SKM-1 treated with dmso at 0.1 percent for 144 hours (cell line): Measurements from ENCODE around the gene AGAP1.

Experiments
- DNase-seq: peaks from one replicate; lab custom pipeline; 2025; ENCODE audit not compliant: unreplicated experiment; lab: John Stamatoyannopoulos, UW

Gene AGAP1

DNA sequence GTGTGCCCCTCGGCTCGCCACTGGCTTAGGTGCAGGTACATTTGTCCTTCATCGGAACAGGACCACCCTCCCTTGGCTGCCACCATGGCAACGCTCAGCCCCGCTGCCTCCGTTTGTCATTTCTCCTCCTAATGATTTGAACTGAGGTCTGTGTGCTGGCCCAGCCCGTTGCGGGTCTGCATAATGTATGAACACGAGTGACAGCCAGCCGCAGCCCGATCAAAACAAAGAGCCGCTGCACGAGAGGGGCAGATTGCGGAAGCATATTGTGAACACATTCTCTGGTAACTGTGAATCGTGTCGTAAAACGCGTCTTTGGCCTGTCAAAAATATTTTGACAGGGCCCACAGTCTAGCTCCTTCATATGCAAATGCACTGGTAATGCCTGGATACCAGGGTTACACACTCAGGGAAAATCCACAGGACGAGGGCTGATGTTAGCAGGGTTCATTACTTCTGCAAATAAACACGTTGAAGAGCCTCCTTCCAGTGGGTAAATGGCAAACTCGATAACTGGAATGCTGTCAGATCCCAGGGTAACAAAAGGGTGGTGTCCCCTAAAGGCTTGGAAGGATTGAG, 137.0 kb downstream of the AGAP1 start:
- DNase-seq = no peak

DNA sequence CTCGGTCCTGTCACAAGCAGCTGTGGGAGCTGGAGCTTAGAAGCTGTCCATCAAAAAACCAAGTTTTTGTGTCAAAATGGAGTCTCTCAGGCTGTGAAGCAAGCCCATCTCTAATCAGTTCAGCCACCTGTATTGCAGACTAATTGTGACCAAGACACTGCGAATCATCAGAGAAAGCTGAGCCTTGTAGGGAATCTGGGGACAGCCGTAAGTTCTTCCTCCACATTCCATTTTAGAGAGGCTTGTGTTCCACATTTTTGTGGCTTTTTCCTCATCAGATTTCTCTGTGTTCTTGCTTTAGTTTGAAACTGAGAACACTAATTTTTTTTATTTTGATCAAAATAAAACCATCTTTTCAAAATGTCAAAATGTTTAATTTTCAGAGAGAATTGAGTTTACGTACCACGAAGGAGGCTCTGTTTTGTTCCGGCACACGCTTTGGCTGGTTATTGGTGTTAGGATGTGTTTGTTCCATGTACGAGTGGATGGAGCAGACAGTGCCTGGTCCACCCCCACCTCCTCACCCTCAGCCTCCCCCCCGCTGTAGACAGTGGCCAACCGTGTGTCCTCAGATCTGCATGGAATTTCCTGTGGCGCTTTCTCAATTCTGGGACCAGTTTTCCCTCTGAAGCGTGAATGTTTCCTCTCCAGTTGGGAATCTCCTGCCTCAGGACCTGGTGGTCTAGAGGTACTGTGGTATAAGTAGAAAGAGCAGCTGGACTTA, 140.8 kb downstream of the AGAP1 start:
- DNase-seq = no peak

DNA sequence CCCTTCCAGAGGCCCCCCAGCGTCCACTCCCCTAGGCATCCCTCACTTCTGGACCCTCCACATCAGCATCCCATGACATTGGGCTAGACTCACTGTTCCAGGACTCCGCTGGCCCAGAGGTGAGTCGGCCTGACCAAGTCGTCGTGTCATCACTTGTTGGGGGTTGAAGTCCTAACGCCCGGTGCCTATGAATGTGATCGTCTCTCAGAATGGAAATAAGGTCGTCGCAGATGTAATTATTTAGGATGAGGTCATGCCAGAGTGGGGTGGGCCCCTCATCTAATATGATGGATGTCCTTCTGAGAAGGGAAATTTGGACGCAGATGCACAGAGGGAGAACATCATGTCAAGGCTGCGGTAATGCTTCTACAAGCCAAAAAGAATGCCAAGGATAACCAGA, 142.7 kb downstream of the AGAP1 start:
- DNase-seq = no peak

DNA sequence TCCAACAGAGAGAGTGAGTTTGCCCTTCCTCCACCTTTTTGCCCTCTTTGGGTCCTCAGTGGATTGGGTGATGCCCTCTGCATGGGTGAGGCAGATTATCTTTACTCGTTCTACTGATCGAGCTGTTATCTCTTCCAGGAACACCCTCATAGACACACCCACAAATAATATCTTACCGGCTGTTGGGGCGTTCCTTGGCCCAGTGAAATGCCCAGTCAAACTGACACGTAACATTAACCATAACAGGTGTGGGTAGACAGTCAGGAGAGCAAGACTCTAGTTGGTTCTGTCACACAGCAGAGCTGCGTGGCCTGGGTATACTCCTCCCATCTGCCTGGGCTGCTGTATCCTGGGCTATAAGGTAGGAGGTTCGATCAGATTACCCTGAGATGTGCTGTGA, 144.1 kb downstream of the AGAP1 start:
- no peak for DNase-seq

DNA sequence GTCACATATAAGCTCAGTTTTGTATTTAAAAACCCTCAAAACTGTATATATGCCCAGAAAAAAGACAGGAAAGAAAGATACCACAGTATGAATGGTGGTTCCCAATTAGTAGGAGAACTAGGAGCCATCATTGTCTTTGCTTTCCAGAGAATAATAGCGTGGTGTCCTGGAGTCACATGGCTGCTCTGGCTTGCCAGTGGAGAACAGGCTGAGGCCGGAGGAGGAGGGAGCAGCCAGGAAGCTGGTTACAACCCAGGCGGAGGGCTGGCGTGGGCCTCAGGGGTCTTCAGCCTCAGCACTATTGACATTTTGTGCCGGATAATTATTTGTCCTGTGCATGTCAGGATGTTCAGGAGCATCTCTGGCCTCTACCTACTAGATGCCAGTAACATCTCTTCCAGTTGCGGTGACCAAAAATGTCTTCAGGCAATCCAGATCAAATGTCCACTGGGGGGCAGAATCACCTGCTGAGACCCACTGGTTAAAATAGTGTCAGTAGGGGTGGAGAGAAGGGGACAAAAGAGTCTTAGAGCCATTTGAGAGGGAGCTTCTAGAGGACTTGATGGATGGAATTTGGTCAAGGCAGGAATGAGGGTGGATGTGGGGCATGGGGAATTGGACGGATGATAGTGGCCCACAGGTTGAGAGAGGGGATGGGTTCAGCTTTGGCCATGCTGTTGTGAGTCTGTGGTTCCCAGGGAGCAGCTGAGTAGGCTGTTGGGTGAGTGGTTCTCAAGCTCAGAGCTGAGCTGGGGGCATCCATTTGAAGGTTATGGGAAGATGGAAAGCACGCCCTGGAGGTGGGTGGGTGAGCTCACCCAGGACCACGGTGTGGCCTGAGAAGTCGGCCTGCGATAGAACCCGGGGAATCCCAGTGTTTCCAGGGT, 144.9 kb downstream of the AGAP1 start:
- no peak for DNase-seq

DNA sequence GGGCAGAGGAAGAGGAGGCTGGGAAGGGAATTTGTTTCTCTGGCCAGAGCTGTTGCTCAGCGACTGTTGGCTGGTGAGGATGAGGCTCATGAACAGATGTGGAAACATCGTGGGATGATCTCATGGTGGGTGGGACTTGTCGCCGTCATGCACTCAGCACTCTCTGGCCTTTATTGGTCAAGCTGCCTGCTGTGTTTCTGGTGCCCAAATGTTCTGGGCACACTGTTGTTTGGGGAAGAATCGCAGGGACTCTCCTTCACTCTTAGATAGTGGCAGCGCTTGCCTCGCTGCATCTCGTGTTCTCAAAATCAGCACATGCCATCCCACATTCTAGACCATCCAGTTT, 145.6 kb downstream of the AGAP1 start:
- DNase-seq = no peak

DNA sequence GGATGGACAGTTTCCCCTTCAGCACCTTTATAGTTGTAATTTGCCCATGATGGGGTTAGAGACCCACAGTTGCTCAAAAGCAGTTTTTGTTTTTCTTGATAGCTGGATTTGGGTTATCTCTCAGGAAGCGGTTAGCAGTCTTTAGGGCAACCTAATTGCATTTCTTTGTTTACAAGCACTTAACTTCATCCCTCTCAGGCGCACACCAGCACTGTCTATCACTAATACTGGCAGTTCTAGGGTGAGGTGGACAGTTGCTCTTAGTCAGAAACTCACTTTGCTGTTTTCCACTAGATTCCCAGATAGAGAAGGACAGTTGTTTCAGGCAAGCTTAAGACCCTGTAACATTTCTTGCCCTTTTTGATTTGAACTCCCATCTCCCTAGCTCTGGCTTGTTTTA, 146.0 kb downstream of the AGAP1 start:
- DNase-seq = no peak

DNA sequence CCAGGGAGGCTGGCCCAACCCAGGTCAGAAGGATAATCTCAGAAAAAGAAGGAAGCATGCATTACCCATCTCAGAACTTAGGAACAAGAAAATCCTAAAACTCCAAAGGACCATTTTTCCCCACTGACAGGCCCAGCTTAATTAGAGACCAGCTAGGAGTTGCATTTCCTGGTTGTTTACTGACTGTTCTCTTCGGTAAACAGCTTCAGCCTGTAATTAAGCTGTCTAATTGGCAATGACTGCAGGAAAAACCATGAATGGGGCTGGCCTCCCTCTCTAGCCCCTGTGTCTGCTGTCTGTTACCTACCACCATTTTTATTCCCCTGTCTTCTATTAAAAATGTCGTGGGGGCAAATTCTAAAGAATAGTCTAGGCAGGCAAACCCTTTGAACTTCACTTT, 146.5 kb downstream of the AGAP1 start:
- no peak for DNase-seq

DNA sequence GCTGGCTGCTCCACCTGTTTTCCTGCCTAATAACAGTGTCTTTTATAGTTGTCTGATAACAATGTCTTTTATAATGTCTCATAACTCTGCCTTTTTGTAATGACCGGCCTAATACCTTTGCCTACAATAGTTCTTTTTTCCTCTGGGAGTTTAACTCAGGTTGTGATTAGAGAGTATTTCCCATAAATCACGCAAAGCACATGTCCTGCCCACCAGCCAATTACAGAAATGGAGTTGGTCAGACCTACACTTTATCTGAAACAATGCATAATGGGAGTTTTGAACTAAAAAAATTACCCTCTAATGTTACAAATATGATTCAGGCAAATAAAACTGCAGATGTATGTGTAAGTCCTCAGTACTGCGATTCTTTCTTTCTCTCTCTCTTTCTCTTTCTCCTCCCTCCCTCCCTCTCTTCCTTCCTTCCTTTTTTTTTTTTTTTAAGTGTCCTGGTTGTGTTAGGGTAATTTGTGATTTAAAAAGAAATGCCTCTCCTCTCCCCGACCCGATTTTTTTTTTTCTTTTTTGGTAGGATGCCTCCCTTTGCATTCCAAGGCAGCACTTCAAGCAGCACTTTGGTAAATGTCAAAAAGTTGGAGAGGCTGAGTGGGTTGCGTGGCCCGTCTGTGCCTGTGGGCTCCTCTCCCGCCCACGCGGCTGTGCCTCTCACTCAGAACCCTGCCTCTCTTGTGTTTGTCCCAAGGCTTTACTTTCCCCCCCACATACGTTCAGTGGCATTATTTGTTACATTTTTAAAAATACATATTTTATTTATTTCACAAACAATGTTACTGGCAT, 147.3 kb downstream of the AGAP1 start:
- DNase-seq = no peak

DNA sequence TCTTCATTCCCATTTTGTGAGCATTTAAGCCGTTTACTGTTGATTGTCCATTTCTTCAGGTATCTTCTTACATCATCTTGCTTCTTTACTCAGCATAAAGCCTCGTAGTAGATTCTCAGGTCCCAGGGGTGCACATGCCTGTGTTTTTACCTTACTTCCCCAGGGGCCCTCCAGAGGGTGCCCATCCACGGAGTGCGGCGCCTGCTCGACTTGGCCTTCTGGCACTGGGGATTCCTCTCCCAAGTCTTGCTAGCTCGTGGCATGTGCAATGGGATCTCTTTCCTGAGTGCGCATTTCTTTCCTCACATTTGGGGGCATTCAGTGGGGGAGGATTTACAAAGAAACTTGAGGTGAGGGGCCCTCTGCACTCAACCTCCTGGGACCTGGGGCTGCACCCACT, 148.1 kb downstream of the AGAP1 start:
- DNase-seq = no peak

DNA sequence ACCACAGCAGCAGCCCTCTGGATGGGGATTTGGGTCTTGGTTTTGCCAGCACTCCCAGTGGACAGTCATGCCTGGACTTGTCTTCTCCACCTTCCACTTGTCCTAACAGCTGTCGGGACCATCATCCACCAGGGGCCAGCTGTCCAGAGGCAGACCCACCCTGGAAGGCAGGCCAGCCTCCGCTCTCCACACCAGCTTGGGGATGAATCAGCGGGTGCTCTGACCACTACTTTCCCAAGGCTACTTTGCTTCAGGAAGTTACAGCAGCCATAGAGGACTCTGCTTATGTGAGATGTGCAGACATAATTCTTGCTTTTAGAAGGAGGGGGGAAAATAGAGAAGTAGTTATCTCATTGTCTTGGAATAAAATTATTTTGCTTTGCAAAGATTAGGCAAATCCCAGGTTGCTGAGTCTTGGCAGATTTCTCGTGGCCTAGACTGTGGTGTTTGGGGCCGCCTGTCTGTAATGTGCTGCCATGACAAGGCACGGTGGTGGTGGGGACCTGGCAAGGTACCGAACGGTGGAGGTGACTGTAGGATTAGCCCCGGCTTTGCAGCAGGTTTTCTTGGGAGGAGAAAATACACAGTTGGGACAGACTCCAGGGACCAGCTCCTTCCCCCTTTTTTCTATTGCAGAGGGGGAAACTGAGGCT, 148.7 kb downstream of the AGAP1 start:
- no peak for DNase-seq

DNA sequence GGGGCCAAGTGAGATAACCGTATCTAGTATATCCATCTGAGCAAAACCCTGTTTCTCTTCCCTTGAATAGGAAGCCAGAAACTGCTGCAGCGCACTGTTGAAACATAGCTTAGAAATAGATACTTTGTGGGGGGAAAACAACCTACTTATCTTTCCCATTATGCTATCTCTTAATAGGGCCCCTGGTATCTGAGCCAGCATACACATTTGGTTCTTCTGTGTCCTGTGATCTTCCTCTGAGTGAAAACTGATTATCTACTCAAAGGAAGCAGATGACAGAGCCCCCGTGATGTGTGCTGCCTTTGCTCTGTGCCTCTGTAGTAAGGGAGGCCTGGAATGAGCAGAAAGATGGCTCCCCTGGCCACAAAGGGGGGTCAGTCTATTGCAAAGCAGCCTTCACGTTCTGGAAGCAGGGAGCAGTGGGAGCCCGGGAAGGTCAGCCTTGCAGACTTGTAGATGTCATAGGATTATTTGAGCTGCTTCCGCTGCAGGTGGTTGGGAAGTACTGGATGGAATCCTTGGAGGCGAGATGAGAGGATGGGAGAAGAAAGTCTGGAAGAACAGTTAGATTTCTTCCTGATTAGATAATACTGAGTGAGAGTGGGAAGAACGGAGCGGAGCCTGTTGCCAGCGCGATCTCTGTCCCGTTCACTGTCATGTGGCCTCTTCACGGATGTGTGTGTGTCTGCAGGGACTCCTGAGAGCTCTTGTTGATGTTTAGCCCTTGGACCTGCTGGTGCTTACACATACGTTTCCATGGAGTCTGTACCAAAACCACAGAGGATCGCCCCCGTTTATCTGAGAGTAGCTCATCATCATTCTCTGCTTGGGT, 150.1 kb downstream of the AGAP1 start:
- no peak for DNase-seq

DNA sequence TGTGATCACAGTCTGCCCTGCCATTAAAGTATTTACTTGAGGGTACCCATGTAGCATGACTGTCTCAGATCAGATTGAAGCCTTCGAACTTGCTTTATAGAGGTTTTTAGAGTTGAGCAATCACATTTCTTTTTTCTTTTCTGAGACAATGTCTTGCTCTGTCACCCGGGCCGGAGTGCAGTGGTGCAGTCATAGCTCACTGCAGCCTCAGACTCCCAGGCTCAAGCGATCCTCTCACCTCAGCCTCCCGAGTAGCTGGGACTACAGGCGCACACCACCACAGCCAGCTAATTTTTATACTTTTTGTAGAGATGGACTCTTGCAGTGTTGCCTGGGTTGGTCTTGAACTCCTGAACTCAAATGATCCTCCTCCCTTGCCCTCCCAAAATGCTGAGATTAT, 153.4 kb downstream of the AGAP1 start:
- DNase-seq = no peak

DNA sequence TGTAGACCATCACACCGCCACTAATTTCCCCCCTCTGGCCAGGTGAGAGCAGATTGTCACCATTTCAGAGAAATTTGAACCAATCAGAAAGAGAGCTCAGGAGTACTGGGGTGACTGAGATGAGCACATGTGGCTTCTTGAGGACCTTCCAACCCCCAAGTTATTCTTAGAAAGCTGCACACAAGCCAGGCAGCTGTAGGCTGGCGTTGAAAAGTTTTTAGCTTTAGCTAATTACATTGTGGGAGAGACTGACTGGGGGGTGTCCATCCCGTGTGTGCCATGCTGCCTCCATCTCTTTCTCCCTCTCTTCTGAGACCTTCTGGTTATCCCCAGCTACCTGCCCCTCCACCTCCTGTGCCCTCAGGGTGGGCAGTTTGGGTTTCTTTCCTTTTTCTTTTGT, 154.0 kb downstream of the AGAP1 start:
- no peak for DNase-seq

DNA sequence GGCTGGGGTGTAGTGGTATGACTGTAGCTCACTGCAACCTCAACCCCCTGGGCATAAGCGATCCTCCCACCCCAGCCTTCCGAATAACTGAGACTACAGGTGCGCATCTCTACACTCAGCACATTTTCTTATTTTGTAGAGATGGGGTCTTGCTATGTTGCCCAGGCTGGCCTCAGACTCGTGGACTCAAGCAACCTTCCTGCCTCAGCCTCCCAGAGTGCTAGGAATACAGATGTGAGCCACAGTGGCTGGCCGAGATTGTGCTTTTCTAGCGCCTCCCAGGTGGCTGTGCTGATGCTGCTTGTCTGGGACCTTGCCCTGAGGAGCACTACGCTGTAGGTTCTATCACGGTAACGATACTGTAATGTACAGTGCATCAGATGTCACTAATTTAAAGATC, 155.6 kb downstream of the AGAP1 start:
- DNase-seq = no peak

DNA sequence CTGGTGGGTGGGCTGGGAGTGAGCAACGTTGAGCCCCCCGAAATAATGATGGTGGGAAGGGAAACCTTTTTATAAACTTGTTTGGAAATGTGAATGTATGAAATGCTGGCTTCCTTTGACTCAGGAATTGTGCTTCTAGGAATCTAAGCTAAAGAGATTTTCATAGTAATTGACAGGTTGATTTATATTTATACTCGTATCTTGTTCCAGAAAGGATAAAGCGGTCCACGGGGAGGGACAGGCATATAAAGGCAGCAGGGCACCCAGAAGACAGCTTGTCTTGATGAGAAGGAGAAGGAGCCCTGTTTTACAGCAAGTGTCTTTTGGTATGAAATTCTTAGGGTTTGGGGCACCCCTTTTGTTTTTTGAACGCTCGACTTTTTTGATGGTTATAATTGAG, 157.8 kb downstream of the AGAP1 start:
- no peak for DNase-seq

DNA sequence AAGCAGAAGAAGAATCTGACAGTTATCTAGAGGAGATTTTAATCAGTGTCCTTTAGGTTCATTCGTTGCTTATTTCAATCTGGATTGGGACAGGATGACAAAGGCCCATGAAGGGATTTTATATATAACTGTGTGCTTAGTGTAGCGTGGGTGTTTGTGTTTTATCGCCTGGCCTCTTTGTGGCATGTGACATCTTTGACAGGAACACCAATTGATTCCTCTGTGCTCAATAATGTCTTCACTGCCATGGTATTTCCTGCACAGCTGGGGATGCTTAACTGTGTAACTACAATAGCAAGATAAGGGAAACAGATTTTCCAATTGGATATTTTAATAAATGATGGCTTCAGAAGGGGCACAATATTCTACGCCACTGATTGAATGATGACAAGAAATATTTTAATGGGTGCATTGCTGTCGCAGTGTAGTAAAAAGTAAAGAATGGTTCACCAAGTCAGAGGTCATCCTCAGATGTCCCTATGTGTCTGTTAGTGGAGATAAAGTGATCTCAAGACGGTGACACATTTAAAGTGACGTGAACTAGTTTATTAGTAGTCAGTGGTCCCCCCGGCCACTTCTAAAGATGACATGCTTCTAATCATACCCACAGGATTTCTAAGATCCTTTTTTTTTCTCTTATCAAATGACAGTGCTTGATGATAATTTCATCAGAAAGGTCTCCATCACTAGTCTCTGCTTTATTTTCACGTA, 160.4 kb downstream of the AGAP1 start:
- DNase-seq = no peak

DNA sequence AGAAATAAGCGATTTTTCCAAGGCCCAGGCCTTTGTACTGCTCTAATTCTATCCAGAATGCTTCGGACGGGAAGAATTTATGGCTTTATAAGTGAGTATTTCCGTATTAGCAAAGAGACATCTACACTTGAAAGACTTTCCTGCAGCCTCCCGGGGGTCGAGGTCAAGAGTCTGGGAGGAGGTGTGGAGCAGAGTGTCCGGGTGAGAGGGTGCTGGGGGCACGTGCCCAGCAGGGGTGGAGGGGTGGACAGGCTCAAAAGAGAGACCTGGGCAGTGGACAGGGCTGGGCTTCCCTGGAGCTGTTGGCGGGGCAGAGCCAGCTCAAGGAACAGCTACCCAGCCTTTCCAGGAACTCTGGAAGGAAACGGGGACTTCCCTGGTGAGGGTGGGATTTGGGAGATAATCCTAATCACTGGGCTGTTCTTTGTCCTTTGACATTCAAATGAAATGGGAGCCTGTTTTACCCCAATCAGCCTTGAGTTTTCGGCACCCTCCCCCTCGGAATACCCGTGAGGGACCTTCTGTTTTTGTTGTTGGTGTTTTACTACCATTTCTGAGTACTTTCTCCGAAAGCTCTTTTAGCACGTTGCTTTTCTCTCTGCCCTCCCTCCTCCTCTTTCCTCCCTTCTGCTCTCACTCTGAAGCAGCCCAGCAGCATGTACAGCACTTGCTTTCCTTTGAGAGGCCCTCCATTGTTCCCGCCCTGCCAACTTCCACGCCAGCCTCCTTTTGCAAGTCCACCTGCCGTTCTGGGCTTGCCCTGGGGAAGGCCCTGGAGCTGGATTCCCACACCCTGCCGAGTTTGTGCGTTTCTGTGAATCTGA, 164.7 kb downstream of the AGAP1 start:
- no peak for DNase-seq
